ENCODE data around the gene HSPB8.

- TF ChIP-seq POLR2A (IDR thresholded peaks at IDR 0.05; ENCODE audit: low read depth, low read length) (no peak), POLR2AphosphoS5 (IDR thresholded peaks at IDR 0.05; ENCODE audit: low read depth, low read length) (no peak), SPI1 (IDR thresholded peaks at IDR 0.05; ENCODE audit: low read depth, low read length) (no peak)
Measured at GRCh38 chr12:119239040-119239439, 60.3 kb downstream of the HSPB8 start.
